HG02759 (cell line): Measurements from ENCODE around the gene LRRC1.
"Not testable (repeated sequence)": the region's sequence is repeated elsewhere in the genome, so short reads cannot be mapped to it uniquely, and the experiment has no call there.

Experiments
- ATAC-seq: cut with Tn5 transposase; IDR thresholded peaks from one replicate; pipeline ENCODE4 v1.9.1; 2021; ENCODE audit warnings: mild to moderate bottlenecking, moderate library complexity; ENCODE audit not compliant: unreplicated experiment

Gene LRRC1

DNA sequence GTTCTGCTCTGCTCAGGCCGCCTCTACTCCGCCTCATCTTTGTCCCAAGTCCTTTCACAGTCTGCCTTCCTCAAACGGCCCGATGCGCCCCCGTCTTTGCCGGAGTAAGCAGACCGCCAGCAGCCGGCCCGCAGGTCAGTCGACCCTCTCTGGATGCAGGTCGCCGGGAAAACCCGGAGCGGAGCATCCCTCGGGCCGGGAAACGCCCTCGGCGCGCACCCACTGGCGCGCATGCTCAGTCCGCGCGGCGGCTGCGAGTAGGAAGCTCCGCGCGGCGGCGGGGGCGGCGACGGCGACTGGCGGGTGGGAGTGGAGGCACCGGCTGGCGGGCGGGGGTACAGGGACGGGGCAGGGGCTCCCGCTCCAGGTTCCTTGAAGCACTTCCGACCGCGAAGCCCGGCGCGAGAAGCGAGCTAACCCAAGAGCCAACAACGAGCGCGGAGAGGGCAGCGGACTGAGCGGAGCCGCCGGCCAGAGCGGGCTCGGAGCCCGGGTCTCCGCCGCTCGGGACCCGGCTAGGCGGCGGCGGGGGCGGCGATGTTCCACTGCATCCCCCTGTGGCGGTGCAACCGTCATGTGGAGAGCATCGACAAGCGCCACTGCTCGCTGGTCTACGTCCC, at the start of gene LRRC1:
Gene LRRC1 (plus strand): TSS at position 286 of the 620 bp plus-strand sequence. CDS start 252 bp downstream, at position 538.
- ATAC-seq = peak; percentile 76

DNA sequence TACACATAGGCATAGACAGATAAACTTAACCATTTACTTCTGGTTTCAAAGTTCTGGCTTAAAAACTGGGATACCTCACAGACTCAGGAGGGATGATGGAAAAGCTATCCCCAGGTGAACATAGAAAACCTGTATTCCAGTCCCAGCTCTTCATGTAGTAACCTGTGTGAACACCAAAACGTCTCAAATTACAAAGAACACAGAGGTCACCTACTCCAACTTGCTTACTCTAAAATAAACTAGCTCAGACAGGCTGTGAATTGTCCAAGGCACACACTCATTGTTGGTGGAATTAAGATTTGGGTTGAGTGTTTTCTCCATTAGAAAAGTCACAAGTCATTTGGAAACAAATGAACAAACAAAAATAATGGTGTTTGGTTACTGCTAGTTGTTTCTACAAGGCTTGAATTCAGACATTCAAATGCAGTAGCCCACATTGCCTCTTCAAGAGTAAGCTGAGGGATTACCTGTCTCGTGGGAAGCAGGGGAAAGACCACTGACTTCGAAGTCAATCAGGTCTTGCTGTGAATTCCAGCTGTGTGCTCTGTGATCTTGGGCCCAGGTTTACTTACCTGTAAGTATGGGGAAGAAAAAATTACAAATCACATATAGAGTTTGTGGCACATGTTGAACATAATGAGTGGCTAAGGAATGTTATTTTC, 48.2 kb upstream of the LRRC1 start:
- ATAC-seq = no peak

DNA sequence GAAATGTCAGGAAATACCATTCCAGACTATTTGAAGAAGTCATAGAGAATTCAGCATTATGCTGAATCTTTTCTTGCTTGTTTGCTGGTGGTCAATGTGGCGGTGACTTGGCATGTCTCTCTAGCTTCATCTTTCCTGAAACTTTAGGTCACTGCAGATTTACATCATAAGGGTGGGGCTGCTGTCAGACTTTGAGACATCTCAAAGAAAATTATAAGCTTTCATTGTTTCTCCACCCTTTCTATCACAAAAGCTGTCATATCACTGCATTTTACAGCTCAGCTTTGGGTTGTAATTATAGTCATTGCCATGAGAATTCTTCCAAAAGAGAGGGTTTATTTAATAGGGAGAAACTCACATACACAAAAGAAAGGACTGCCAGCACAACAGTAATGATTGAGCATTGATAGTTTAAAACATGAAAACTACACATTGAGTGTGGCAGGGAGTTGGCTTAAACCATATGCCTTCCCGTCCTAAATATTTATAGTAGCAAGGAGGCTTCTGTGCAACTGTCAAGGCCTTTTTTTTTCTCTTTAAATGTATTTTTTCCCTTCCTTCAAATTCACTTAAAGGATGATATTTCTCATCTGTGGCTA, 44.7 kb upstream of the LRRC1 start:
- no peak for ATAC-seq

DNA sequence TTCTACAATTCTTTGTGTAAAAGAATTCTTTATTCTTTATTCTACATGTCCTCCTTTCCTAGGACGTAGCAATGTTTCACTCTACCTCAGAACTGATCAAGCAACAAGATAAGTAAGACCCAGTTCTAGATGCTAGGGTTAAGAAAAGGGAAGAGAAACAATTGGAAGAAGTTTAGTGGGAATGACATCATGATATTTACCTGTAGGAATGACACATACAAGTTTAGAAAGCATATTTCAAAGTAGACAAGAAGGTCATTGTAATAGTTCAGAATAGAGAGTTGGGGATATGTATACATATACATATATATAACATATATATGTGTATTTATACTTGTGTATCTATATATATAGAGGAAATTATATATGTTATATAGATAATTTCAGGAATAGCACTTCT, 43.4 kb upstream of the LRRC1 start:
- ATAC-seq = no peak

DNA sequence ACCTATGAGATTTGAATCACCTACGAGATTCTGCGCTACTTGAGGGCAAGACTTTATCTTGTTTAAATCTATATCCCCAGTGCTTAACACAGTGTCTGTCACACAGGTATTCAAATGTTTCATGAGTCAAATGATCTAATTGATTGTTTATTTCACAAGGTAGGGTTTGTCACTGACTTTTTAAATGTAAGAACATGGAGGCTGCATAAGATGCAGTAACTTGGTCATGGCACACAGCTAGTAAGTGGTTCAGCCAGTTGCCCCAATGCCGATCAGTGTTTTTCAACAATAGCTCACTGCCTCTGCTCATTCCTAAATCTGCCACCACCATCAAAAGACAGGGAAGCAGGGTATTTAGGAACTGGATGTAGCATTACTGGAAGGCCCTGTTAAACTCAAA, 42.4 kb upstream of the LRRC1 start:
- no peak for ATAC-seq

DNA sequence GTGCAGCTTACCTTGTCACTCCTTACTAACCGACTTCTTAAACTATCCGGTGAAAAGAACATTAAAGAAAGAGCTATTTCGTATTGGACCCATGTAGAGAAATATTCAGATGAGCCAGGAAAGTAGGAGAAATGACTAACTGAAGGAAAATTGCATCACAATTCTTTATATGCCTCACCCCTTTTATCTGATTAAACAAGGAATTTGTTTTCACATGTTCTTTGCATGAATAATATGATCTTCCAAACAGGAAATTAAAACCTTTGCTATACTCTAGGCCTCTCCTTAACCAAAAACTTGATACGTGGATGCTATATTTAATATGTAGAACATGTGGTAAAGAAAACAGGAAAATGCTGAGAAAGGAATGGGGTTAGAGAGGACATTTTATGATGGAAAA, 41.9 kb upstream of the LRRC1 start:
- no peak for ATAC-seq

DNA sequence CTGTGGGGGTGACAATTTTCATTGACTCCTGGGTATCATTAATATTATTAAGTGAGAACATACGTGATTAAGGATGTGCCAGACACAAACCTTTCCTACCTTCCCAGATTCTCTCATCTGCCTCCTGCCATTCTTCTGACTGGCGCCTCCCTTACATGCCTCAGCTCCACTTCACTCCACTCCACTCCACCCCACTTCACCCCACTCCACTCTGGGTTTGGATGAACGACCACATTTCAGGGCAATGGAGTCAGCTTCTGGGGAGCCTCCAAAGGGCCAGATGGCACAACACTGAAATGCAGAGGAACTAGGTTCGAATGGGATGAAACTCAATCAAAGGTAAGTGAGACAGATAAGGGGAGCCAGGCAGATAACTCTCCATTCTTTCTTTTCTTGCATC, 40.5 kb upstream of the LRRC1 start:
- no peak for ATAC-seq

DNA sequence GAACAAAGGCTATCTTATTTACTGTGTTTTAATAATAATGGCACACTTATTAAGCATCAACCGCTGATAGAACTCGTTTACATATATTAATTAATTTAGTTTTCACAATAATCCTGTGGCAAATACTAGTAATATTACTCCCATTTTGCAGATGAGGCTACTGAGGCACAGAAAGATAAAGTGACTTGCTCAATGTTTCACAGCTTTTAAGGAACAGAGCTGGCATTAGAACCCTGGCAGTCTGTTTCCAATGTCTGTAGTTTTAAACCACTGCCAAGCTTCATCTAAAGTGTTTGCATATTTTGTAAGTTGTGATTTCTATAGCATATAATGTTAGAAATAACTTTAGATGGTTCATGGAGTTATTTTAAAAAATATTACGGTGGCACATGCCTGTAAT, 38.4 kb upstream of the LRRC1 start:
- no peak for ATAC-seq

DNA sequence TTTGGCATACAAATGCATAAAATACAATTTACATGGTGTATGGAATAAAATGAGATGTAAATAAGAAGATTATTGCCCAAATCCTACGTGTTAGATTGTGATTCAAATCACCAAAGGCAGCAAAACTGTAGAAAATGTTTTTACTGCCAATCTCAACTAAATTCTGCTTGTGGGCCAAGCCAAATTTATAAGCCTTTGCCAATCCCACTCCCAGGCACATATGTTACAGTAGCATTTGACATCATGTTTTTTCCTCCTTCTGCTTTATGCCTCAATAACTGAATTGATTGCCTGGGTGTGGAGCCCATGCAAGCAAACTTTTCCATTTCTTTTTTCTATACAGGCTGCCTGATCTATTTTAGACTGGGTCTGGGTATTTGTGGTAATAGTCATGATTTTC, 36.3 kb upstream of the LRRC1 start:
- no peak for ATAC-seq

DNA sequence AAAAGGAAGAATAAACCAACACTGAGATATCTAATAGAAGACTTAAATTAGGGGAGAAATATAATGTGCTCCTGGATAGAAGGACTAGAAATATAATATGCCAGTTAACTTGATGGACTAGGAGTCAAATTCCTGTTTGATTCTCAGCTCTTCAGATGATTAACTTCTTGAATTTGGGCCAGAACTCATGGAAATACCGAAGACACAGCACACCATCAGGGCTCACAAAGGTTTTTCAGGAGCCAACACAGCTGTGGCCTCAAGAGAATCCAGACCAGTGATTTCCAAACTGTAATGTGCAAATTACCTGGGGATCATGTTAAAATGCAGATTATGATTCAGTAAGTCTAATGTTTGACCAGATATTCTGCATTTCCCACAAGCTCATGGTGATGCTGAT, 33.8 kb upstream of the LRRC1 start:
- no peak for ATAC-seq

DNA sequence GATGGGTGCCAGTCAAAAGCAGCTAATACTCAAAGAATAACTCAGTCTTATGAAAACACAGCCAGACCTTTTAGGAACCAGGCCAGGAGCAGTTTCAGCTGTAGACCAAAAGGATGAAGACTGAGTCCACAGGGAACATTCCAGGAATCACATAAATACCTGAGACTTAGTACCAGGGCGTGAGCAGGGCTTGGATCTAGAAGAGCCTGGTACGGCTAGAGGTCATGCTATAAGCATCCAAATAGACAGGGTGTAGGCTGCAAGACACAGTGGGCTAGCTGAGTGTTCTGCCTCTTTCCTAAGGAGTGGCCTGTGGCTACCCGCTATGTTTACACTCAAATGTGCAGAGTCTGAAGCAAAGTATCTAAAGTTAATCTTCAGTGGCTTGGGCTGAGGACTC, 29.5 kb upstream of the LRRC1 start:
- no peak for ATAC-seq

DNA sequence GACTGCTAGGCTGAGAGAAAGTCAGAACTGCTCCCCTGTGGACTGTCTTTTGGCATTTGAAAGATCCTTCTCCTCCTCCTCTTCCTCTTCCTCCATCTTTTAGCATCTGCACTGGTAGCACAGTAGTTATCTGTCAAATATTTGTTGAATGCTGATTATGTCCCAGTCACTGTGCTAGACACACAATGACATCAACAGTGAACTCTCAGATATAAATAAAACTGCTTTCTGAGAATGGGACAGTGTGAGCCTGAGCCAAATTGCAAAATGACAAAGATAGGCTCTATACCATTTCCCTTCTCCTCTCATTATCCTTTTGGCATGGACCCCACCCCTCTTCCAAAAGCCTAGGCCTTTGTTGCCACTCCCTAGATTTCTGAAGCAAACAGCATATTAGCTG, 27.9 kb upstream of the LRRC1 start:
- ATAC-seq = no peak

DNA sequence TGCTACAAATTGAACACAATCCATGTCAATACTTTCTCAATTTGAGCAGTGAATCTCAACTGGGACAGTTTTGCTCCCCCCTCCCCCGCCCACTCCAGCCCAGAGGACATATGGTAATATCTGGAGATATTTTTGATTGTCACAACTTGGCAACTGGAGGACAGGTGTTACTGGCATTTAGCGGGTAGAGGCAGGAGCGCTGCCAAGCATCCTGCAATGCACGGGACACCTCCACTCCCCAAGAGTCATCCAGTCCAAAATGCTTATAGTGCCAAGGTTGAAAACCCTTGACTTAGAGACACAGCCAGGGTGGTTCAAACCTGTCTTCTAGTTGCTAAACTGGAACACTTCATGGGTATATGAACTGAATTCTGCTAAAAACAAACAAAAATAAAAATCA, 26.9 kb upstream of the LRRC1 start:
- no peak for ATAC-seq

DNA sequence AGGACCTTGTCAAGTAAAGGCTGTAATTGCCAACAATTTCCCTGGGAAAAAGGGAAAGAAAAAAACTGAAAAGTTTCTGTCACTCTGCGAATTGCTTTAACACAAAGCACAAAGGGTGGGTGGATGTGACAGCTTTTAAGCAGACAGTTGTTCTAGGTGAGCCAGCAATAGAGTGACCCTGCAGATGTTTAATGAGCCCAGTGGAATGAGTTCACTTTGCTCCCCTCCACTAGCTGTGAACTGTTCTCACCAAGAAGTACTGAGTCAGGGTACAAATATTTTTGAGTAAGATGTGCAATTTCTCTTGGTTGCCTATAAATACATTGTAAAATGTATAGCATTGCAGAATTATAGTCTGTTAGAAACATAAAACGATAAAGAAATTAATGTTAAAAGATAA, 26.2 kb upstream of the LRRC1 start:
- ATAC-seq = no peak

DNA sequence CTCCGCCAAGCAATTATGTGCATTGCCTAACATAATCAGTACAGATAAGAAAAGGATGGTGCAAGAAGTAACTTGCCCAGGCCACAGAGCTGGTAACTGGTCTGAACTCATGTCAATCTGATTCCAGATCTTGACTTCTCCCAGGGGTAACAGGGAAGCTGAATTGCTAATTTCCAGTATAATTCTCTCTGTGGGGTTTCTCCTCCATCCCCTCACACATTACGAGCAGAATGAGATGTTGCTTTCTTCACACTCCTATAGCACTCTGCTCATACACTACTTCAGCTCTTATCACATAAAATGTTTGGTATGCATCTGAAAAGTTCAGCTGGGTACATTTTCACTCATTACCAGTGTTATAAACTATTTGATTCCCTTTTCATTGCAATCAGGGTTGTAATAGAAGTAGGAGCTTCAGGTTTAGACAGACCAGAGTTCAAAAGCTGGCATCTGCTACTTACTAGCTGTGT, 24.0 kb upstream of the LRRC1 start:
- ATAC-seq = no peak

DNA sequence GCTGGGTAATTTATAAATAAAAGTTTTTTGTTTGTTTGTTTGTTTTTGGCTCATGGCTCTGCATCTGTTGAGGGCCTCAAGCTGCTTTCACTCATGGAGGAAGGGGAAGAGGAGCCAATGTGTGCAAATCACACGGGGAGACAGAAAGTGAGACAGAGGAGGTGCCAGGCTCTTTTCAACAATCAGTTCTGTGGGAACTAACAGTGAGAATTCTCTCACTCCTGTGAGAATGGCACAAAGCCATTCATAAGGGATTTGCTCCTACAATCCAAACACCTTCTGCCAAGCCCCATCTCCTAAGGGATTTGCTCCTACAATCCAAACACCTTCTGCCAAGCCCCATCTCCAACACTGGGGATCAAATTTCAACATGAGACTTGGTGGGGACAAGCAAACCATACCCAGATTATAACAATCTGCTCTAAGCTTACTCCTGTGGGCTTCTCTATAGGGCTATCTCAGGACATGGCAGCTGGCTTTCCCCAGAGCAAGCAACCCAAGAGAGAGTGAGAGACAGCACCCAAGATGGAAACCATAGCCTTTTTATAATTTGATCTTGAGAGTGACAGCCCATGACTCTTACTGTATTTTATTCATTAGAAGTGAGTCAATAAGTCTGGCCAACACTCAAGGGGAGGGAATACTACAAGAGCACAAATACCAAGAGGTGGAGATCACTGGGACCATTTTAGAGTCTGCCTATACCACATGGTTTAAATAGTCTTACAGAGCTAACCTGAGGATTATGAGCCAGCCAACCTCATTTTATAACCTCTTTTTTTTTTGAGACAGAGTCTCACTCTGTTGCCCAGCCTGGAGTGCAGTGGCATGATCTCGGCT, 22.8 kb upstream of the LRRC1 start:
- ATAC-seq = no peak

DNA sequence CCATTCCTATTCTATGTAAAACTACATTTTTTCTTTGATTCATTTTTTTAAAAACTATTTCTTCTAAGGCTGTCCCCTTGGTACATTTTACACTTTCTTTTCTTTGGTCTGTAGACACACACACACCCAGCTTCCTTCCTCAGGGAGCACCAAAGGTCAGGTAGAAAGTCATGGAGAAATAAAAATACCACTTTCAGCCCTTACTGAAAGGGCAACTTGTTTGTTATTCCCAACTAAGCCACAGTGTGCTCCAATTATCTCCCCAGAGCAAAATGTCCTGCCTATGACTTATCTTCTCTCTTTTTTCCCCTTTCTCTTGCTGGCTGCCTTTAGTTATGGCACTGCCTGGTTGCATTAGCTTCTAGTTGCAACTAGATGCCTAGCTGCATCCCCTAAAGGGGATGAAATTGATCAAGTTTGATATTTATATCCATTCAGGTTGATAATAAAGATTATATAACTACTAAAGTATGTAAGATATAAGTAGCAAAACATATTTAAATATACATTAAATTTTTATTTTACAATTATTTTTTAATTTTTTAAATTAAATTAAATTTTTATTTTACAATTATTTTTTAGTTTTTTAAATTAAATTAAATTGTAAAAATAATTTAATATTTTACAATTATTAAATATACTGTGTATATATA, 21.6 kb upstream of the LRRC1 start:
- no peak for ATAC-seq

DNA sequence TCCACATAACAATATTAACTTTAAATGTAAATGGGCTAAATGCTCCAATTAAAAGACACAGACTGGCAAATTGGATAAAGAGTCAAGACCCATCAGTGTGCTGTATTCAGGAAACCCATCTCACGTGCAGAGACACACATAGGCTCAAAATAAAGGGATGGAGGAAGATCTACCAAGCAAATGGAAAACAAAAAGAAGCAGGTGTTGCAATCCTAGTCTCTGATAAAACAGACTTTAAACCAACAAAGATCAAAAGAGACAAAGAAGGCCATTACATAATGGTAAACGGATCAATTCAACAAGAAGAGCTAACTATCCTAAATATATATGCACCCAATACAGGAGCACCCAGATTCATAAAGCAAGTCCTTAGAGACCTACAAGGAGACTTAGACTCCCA, 18.7 kb upstream of the LRRC1 start:
- not testable (repeated sequence) for ATAC-seq

DNA sequence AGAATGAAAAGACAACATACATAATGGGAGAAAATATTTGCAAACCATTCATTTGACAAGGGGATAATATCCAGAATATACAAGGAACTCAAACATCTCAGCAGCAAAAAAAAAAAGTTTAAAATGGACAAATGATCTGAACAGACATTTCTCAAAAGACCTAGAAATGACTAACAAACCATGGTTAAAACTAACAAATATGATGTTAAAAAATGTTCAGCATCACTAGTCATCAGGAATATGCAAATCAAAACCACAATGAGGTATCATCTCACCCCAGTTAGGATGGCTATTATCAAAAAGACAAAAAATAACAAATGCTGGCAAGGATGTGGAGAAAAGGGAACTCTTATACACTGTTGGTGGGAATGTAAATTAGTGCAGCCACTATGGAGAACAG, 9.8 kb upstream of the LRRC1 start:
- ATAC-seq = not testable (repeated sequence)

DNA sequence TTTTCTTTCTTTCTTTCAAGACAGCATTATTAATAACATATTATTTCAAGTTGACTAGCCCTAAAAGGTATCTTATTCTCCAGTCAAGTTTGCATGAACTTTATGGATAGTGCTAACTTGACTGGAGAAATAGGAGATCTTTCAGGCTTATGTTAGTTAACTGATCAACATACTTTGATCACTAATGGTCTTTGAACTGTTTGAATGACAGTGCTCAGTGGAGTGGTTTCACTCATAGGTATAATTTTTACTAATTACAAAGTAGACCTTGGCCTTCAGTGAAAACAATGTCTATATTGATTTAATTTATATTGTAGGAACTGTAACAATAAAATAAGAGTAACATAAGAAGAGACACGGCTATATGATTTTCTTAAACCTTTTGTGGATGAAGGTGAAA, 8.0 kb upstream of the LRRC1 start:
- ATAC-seq = no peak

DNA sequence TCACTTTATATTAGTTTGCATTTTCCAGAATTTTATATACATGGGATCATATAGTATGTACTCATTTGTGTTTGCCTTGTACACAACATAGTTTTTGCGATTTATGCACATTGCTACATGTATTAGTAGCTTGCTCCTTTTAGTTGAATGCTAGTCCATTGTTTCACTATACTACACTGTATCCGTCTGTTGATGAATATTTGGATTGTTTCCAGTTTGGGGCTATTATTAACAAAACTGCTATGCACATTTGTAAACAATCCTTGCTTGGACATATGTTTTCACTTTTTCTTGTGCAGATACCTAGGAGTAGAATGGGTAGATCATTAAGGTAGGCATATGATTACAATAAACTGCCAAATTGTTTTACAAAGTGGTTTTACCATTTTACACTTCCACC, 3.9 kb upstream of the LRRC1 start:
- ATAC-seq = no peak
